Brain microvascular endothelial cell (primary cell): Measurements from ENCODE around the gene SPSB1.
A peak's percentile ranks its signal among the peaks of the same experiment; 100 is the strongest.

ENCODE experiments used
- DNase-seq: peaks from one replicate; pipeline ENCODE4 v3.0.0-alpha.2; 2020
- H3K27ac ChIP-seq: fragments of 250-450 bp; sonication (Bioruptor Pico); 2 replicates; pipeline ENCODE4 v1.5.1; 2020; ENCODE audit warnings: mild to moderate bottlenecking, moderate library complexity
- H3K27me3 ChIP-seq: fragments of 250-450 bp; sonication (Bioruptor Pico); replicated peaks from 2 replicates; pipeline ENCODE4 v1.5.1; 2020; ENCODE audit warnings: mild to moderate bottlenecking
- H3K36me3 ChIP-seq: fragments of 250-450 bp; sonication (Bioruptor Pico); replicated peaks from 2 replicates; pipeline ENCODE4 v1.5.1; 2020; ENCODE audit warnings: mild to moderate bottlenecking
- H3K4me3 ChIP-seq: 2 replicates; pipeline ENCODE4 v1.5.1; 2011; ENCODE audit warnings: low read depth, mild to moderate bottlenecking, control low read depth, low read length, moderate library complexity
- in situ Hi-C: cut with HindIII; loops from 2 replicates; pipeline ENCODE4 v1.10.0; 2017; ENCODE audit warnings: low sequenced_read_pairs, low pct_ligation_motif_present
- TF ChIP-seq, protein P1 (sequence below): IDR thresholded peaks from 2 replicates; pipeline ENCODE4 v1.5.1; 2011; ENCODE audit warnings: low read depth, mild to moderate bottlenecking, moderate library complexity, low read length, control low read depth, inconsistent platforms; ENCODE audit errors: missing control alignments

SPSB1 gene

DNA sequence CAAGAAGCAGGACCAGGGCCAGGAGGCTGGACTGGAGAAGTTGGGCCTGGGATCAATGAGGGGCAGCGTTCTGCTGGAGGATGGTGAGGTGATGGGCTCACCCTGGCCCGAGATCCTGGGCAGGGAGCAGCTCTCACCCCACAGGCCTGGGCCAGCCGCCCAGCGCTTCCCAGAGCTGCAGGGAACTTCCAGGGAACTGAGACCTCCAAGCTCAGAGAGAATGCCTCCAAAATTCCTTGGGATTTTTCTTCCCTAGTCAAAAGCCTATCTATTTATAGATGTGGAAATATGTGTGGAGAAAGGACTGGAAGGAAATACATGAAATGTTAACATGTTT is 121.2 kb downstream of the SPSB1 start:
- Histone ChIP-seq H3K4me3 (no peak overlapping the region), H3K27ac (peak overlapping the region; percentile 94), H3K36me3 (no peaks in the 10 kb centered on the region), H3K27me3 (no peaks in the 10 kb centered on the region)
- in situ Hi-C loops, result no loop called here
- TF ChIP-seq, protein P1, sequence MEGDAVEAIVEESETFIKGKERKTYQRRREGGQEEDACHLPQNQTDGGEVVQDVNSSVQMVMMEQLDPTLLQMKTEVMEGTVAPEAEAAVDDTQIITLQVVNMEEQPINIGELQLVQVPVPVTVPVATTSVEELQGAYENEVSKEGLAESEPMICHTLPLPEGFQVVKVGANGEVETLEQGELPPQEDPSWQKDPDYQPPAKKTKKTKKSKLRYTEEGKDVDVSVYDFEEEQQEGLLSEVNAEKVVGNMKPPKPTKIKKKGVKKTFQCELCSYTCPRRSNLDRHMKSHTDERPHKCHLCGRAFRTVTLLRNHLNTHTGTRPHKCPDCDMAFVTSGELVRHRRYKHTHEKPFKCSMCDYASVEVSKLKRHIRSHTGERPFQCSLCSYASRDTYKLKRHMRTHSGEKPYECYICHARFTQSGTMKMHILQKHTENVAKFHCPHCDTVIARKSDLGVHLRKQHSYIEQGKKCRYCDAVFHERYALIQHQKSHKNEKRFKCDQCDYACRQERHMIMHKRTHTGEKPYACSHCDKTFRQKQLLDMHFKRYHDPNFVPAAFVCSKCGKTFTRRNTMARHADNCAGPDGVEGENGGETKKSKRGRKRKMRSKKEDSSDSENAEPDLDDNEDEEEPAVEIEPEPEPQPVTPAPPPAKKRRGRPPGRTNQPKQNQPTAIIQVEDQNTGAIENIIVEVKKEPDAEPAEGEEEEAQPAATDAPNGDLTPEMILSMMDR, result no peak
- no peak for DNase-seq

DNA sequence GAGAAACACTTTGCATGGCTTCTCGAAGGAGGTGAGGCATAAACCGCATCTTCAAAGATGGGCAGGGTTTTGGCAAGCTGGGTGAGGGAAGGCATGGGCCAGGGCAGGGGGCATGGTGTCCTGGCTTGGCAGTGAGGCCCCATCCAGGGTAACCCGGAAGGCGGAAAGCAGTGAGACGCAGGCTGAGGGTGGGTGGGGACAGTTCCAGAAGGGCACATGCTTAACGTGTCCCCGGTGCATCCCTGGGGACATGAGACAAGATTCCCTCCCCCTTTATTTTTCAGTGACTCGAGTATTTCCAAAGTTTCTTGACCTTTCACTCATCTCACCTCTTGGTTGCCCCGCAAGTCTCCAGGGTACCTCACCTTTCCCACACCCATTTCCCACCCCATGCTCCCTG is 123.8 kb downstream of the SPSB1 start:
- H3K36me3 ChIP-seq, result no peaks in the 10 kb centered on the region
- TF ChIP-seq, protein P1, result no peak
- no peaks in the 10 kb centered on the region for H3K27me3 ChIP-seq
- no peak for DNase-seq
- no peak overlapping the region for H3K4me3 ChIP-seq
- in situ Hi-C loops, result no loop called here
- H3K27ac ChIP-seq, result no peak overlapping the region

GRCh38 chr1:9416918-9417500 is 124.3 kb downstream of the SPSB1 start:
- Histone ChIP-seq H3K36me3 (no peaks in the 10 kb centered on the region), H3K4me3 (no peak overlapping the region), H3K27ac (no peak overlapping the region), H3K27me3 (no peaks in the 10 kb centered on the region)
- in situ Hi-C loops, result no loop called here
- DNase-seq, result no peak
- TF ChIP-seq, protein P1, result no peak

- no peaks in the 10 kb centered on the region for H3K36me3 ChIP-seq
- H3K27ac ChIP-seq, result no peak overlapping the region
- no peak for DNase-seq
- H3K4me3 ChIP-seq, result no peak overlapping the region
- in situ Hi-C loops, result no loop called here
- TF ChIP-seq, protein P1, result no peak
- peaks cover 5% of the 10 kb centered on the region for H3K27me3 ChIP-seq
Measured at GRCh38 chr1:9417695-9418094, 125.0 kb downstream of the SPSB1 start.

DNA sequence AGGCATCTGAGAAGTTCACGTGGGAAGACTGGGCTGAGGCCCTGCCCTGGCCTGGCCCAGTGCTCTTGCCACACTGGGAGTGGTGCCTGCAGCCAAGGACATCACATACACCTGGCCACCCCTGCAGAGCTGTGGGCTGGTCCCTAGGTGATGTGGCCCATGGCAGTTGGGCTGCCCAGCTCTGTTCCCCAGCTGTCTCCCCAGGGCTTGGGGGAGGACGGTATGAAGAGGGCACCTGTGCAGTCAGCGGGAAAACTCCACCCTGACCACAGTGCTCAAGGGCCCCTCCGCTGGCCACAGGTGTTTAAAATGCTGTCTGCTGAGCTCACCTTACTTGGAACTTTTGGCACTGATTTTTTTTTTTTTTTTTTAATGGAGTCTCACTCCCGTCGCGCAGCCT is 126.2 kb downstream of the SPSB1 start:
- H3K36me3 ChIP-seq, result no peaks in the 10 kb centered on the region
- in situ Hi-C loops, result no loop called here
- TF ChIP-seq, protein P1, result no peak
- DNase-seq, result no peak
- H3K27ac ChIP-seq, result no peak overlapping the region
- H3K4me3 ChIP-seq, result no peak overlapping the region
- H3K27me3 ChIP-seq, result peaks cover 6% of the 10 kb centered on the region
